Activated T-helper 2 cell treated with anti-CD3 and anti-CD28 coated beads, Interferon-gamma antibody, Interleukin-2, Interleukin-4, amounts not matched to agents 10 μg/mL and 5 μg/mL and 100 μg/mL, durations not matched to agents 14 hours and 24 hours and 36 hours (primary cell): ENCODE data around the gene OR2AT4. TPM values are rescaled to one million over a fixed set of nuclear protein-coding genes. Genes with fewer than 3 reads are reported as not detected.
A peak's percentile ranks its signal among the peaks of the same experiment; 100 is the strongest.
"Not testable (repeated sequence)": the region's sequence is repeated elsewhere in the genome, so short reads cannot be mapped to it uniquely, and the experiment has no call there.

Source experiments
- DNase-seq: peaks from one replicate; pipeline ENCODE4 v3.0.0; 2021; ENCODE audit warnings: low spot score
- H3K27ac Mint-ChIP-seq: one replicate; pipeline ENCODE4 v1.8.0; 2021; ENCODE audit warnings: mixed read lengths
- H3K27me3 Mint-ChIP-seq: one replicate; pipeline ENCODE4 v1.8.0; 2021; ENCODE audit warnings: low read depth, mixed read lengths
- H3K36me3 Mint-ChIP-seq: one replicate; pipeline ENCODE4 v1.8.0; 2021; ENCODE audit warnings: low read depth, mixed read lengths
- H3K4me1 Mint-ChIP-seq: one replicate; pipeline ENCODE4 v1.8.0; 2021; ENCODE audit warnings: low read depth, mixed read lengths
- H3K4me3 Mint-ChIP-seq: one replicate; pipeline ENCODE4 v1.8.0; 2021; ENCODE audit warnings: low read depth, mild to moderate bottlenecking, moderate library complexity, mixed read lengths
- H3K9me3 Mint-ChIP-seq: one replicate; pipeline ENCODE4 v1.8.0; 2021; ENCODE audit warnings: mixed read lengths
- intact Hi-C: fragments of 100-400 bp; cut with micrococcal nuclease; formaldehyde crosslinking; loops from one replicate; pipeline ENCODE4 v1.15.1; 2023
- total RNA-seq: library from RNA; stranded (reverse); gene quantifications from 2 replicates; pipeline ENCODE4 v1.2.3, GENCODE V29; 2022

OR2AT4 gene
- total RNA-seq, 1 donor from 2014 or later = not detected

GRCh38 chr11:75132080-75132479, 35.4 kb upstream of the OR2AT4 start:
- Mint-ChIP-seq H3K4me3 (no peak overlapping the region), H3K27me3 (peaks cover 20% of the 10 kb centered on the region), H3K4me1 (no peaks in the 10 kb centered on the region), H3K27ac (no peak overlapping the region), H3K36me3 (no peaks in the 10 kb centered on the region), H3K9me3 (no peaks in the 10 kb centered on the region)
- intact Hi-C loops = no loop called here
- DNase-seq = no peak

- Mint-ChIP-seq H3K9me3 (no peaks in the 10 kb centered on the region), H3K36me3 (no peaks in the 10 kb centered on the region), H3K27me3 (peaks cover 8% of the 10 kb centered on the region), H3K4me3 (no peak overlapping the region), H3K27ac (no peak overlapping the region), H3K4me1 (no peaks in the 10 kb centered on the region)
- intact Hi-C loops = no loop called here
- DNase-seq = no peak
Observed at GRCh38 chr11:75126564-75126963, 29.9 kb upstream of the OR2AT4 start.

- no peaks in the 10 kb centered on the region for H3K36me3 Mint-ChIP-seq
- H3K27me3 Mint-ChIP-seq = no peaks in the 10 kb centered on the region
- DNase-seq = no peak
- no peak overlapping the region for H3K27ac Mint-ChIP-seq
- intact Hi-C loops = no loop called here
- no peak overlapping the region for H3K4me3 Mint-ChIP-seq
- no peaks in the 10 kb centered on the region for H3K4me1 Mint-ChIP-seq
- peaks cover 10% of the 10 kb centered on the region for H3K9me3 Mint-ChIP-seq
Observed at GRCh38 chr11:75118577-75118976, 21.9 kb upstream of the OR2AT4 start.

- intact Hi-C loops = no loop called here
- Mint-ChIP-seq H3K9me3 (peaks cover 15% of the 10 kb centered on the region), H3K36me3 (no peaks in the 10 kb centered on the region), H3K4me3 (no peak overlapping the region), H3K27ac (no peak overlapping the region), H3K27me3 (peaks cover 15% of the 10 kb centered on the region), H3K4me1 (no peaks in the 10 kb centered on the region)
- no peak for DNase-seq
Observed at GRCh38 chr11:75114465-75114864, 17.8 kb upstream of the OR2AT4 start.

GRCh38 chr11:75113030-75113429, 16.4 kb upstream of the OR2AT4 start:
- Mint-ChIP-seq H3K9me3 (peaks cover 11% of the 10 kb centered on the region), H3K27me3 (peaks cover 22% of the 10 kb centered on the region), H3K4me3 (no peak overlapping the region), H3K4me1 (no peaks in the 10 kb centered on the region), H3K36me3 (no peaks in the 10 kb centered on the region), H3K27ac (no peak overlapping the region)
- intact Hi-C loops = no loop called here
- DNase-seq = no peak

- Mint-ChIP-seq H3K4me1 (no peaks in the 10 kb centered on the region), H3K4me3 (no peak overlapping the region), H3K9me3 (peaks cover 11% of the 10 kb centered on the region), H3K36me3 (no peaks in the 10 kb centered on the region), H3K27ac (no peak overlapping the region), H3K27me3 (peaks cover 22% of the 10 kb centered on the region)
- intact Hi-C loops = no loop called here
- DNase-seq = no peak
Observed at GRCh38 chr11:75112200-75112599, 15.5 kb upstream of the OR2AT4 start.

GRCh38 chr11:75107187-75107586, 10.5 kb upstream of the OR2AT4 start:
- Mint-ChIP-seq H3K4me3 (no peak overlapping the region), H3K36me3 (no peaks in the 10 kb centered on the region), H3K4me1 (peaks cover 13% of the 10 kb centered on the region), H3K27me3 (peaks cover 29% of the 10 kb centered on the region), H3K9me3 (peaks cover 5% of the 10 kb centered on the region), H3K27ac (no peak overlapping the region)
- intact Hi-C loops = no loop called here
- DNase-seq = no peak

GRCh38 chr11:75105967-75106681, 9.4 kb upstream of the OR2AT4 start:
- H3K9me3 Mint-ChIP-seq, DNase-seq, H3K4me3 Mint-ChIP-seq, H3K36me3 Mint-ChIP-seq, intact Hi-C loops, H3K27ac Mint-ChIP-seq: not testable (repeated sequence)
- Mint-ChIP-seq H3K4me1 (peaks cover 15% of the 10 kb centered on the region), H3K27me3 (peaks cover 27% of the 10 kb centered on the region)

- H3K36me3 Mint-ChIP-seq = no peaks in the 10 kb centered on the region
- peaks cover 27% of the 10 kb centered on the region for H3K27me3 Mint-ChIP-seq
- H3K9me3 Mint-ChIP-seq = no peaks in the 10 kb centered on the region
- no peak for DNase-seq
- no peak overlapping the region for H3K4me3 Mint-ChIP-seq
- peaks cover 20% of the 10 kb centered on the region for H3K4me1 Mint-ChIP-seq
- H3K27ac Mint-ChIP-seq = no peak overlapping the region
- intact Hi-C loops = no loop called here
Observed at GRCh38 chr11:75105462-75105925, 8.8 kb upstream of the OR2AT4 start.

GRCh38 chr11:75103380-75104026, 6.8 kb upstream of the OR2AT4 start:
- no peak overlapping the region for H3K4me3 Mint-ChIP-seq
- H3K4me1 Mint-ChIP-seq = peaks cover 25% of the 10 kb centered on the region
- intact Hi-C loops = no loop called here
- no peak for DNase-seq
- no peaks in the 10 kb centered on the region for H3K36me3 Mint-ChIP-seq
- H3K27ac Mint-ChIP-seq = peak overlapping the region; percentile 16
- H3K27me3 Mint-ChIP-seq = peaks cover 22% of the 10 kb centered on the region
- H3K9me3 Mint-ChIP-seq = no peaks in the 10 kb centered on the region

GRCh38 chr11:75101424-75102128, 4.9 kb upstream of the OR2AT4 start:
- peaks cover 25% of the 10 kb centered on the region for H3K4me1 Mint-ChIP-seq
- peaks cover 25% of the 10 kb centered on the region for H3K27me3 Mint-ChIP-seq
- H3K36me3 Mint-ChIP-seq = no peaks in the 10 kb centered on the region
- H3K4me3 Mint-ChIP-seq = no peak overlapping the region
- H3K9me3 Mint-ChIP-seq = no peaks in the 10 kb centered on the region
- DNase-seq = no peak
- intact Hi-C loops = no loop called here
- H3K27ac Mint-ChIP-seq = no peak overlapping the region

GRCh38 chr11:75100314-75100713, 3.6 kb upstream of the OR2AT4 start:
- H3K27me3 Mint-ChIP-seq = peaks cover 28% of the 10 kb centered on the region
- intact Hi-C loops = no loop called here

GRCh38 chr11:75099635-75100034, 3.0 kb upstream of the OR2AT4 start:
- Mint-ChIP-seq H3K4me1 (peaks cover 25% of the 10 kb centered on the region), H3K4me3 (no peak overlapping the region), H3K27me3 (peaks cover 33% of the 10 kb centered on the region), H3K27ac (no peak overlapping the region), H3K9me3 (no peaks in the 10 kb centered on the region), H3K36me3 (no peaks in the 10 kb centered on the region)
- no peak for DNase-seq
- intact Hi-C loops = no loop called here

More at GRCh38 chr11:75100314-75100713, 3.6 kb upstream of the OR2AT4 start:
- Mint-ChIP-seq H3K4me1 (peaks cover 25% of the 10 kb centered on the region), H3K9me3 (no peaks in the 10 kb centered on the region), H3K27ac (no peak overlapping the region), H3K4me3 (no peak overlapping the region), H3K36me3 (no peaks in the 10 kb centered on the region)
- peak; percentile 13 for DNase-seq
